GM12872 (cell line): ENCODE data around the gene HK1.

Experiments used
- TF ChIP-seq, protein P1 (sequence below): IDR thresholded peaks from 3 replicates; pipeline ENCODE4 v1.5.1; 2011; ENCODE audit warnings: low read depth, mild to moderate bottlenecking, low read length, moderate library complexity; ENCODE audit not compliant: insufficient read depth

The HK1 gene

DNA sequence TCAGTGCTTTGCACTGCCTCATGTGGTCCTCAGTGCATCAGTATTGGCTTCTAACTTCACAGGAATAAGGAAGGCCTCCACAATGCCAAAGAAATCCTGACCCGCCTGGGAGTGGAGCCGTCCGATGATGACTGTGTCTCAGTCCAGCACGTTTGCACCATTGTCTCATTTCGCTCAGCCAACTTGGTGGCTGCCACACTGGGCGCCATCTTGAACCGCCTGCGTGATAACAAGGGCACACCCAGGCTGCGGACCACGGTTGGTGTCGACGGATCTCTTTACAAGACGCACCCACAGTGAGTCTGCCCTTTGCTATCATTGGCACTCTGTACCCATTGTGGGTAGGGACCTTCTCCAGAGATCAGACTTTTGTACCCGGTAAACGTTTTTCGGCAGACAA lies 101.5 kb downstream of the HK1 start:
- TF ChIP-seq, protein P1, sequence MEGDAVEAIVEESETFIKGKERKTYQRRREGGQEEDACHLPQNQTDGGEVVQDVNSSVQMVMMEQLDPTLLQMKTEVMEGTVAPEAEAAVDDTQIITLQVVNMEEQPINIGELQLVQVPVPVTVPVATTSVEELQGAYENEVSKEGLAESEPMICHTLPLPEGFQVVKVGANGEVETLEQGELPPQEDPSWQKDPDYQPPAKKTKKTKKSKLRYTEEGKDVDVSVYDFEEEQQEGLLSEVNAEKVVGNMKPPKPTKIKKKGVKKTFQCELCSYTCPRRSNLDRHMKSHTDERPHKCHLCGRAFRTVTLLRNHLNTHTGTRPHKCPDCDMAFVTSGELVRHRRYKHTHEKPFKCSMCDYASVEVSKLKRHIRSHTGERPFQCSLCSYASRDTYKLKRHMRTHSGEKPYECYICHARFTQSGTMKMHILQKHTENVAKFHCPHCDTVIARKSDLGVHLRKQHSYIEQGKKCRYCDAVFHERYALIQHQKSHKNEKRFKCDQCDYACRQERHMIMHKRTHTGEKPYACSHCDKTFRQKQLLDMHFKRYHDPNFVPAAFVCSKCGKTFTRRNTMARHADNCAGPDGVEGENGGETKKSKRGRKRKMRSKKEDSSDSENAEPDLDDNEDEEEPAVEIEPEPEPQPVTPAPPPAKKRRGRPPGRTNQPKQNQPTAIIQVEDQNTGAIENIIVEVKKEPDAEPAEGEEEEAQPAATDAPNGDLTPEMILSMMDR, result no peak

DNA sequence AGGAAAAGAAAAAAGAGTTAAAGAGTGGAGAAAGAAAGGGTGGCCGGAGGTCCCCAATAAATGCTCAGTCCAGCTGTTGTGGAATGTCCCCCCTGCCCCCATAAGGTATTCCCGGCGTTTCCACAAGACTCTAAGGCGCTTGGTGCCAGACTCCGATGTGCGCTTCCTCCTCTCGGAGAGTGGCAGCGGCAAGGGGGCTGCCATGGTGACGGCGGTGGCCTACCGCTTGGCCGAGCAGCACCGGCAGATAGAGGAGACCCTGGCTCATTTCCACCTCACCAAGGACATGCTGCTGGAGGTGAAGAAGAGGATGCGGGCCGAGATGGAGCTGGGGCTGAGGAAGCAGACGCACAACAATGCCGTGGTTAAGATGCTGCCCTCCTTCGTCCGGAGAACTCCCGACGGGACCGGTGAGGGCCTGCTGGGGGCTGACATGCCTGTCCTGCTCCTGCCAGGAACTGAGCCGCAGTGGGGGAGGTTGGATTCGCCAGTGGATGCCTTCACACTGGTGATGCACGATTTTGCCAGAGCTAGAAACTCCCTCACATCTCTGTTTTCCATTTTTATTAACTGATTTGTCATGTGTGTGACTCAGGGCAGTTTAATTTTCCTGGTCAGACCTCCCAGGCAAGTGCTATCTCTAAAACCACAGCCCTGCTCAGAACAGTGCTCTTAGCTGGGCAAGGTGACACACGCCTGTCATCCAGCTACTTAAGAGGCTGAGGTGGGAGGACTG lies 104.3 kb downstream of the HK1 start:
- TF ChIP-seq, protein P1, result no peak

DNA sequence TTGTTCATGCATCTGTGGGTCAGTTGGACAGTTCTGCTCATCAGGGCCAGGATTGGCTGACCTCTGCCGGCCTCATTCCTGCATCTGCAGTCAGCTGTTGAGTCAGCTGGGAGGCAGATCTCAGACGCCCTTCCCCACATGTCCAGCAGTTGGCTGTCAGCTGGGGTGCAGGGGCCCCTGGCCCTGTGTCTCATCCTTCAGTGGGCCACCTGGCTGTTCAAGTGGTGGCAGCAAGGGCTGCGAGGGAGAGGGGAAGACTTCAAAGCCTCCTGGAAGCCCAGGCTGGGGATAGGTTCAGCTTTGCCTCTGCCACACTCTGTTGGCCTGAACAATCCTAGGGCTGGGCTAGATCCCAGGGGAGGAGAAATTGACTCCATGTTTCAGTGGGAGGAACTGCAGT lies 105.3 kb downstream of the HK1 start:
- TF ChIP-seq, protein P1, result no peak

DNA sequence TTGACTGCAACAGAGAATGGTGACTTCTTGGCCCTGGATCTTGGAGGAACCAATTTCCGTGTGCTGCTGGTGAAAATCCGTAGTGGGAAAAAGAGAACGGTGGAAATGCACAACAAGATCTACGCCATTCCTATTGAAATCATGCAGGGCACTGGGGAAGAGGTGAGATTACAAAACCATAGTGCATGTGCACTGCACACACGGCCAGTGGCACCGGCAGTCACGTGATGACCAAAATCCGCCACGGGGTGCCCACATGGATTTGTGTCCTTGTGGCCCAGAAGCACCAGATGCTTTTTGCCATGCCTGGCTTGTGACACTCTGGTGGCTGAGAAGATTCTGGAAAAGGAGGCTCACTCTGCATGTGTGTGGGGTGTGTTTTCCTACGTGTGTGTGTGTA lies 106.0 kb downstream of the HK1 start:
- TF ChIP-seq, protein P1, result no peak

DNA sequence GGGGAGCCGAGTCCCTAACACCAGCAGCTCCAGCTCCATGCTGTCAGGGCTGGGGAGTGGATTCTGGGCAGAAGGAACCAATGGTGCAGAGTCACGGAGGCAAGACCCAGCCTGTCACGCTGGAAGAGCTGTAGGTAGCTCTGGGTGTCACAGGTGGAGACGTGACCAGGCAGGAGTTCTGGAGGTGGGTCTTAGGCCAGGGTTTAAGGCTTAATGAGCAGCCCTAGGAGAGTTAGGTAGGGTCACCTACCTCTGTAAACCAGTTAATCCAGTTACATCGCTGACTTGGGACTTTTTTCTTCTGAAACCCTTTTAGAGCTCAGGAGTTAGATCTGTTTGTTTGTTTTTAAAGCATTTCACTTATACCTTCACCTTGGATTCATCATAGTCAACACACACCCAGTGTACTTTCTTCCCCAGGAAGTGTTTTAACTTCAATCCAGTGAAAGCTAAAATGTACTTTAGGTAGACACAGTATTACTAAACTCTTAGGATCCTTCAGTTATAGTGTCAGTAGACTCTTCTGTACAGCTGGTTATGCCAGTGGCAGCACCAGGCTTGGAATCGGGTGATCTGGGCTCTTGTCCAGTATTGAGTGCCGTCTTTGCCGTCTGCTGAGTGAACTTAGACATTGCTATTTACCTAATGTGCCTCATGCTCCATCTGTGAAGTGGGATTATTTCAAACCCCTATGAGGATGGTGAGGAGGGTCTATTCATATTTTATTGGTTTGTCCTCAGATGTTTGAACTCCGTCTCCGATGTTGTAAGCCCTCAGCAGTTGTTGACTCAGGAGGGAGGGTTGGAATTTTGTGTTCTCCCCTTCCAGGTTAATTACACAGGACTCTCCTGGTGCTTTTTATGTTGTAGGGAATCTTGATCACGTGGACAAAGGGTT lies 107.4 kb downstream of the HK1 start:
- TF ChIP-seq, protein P1, result no peak

DNA sequence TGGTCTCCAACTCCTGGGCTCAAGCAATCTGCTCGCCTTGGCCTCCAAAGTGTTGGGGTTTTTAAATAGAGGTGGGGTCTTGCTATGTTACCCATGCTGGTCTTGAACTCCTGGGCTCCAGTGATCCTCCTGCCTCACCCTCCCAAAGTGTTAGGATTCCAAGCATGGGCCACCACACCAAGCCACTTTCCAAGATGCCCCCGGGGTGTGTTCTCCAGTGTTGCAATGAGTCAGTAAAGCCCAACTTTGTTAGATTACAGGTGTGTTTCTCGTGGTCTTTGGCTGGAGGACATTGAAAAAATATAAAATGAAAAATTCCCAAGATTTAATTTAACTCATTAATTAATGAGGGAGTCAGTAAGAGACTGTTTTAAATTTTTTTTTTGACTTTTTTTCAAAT lies 109.2 kb downstream of the HK1 start:
- TF ChIP-seq, protein P1, result no peak

DNA sequence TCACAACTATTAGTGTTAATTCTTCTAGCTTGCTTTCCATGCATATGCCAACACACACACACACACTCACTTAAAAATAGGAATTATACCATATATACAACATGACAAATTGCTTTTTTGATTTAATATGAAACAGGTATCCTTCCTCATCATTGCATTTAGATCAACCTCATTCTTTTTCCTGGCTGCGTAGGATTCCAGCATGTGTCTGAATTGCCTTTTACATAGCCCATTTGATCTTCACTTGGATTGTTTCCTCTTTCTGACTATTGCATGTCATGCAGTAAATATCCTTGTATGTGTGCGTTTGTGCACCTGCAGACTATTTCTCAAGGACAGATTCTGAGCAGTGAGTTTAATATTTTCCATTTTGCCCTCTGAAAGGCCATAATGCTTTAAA lies 110.2 kb downstream of the HK1 start:
- TF ChIP-seq, protein P1, result no peak
